AG04450 (cell line): ENCODE measurements around the gene C10orf67. TPM values are rescaled to one million over a fixed set of nuclear protein-coding genes. Genes with fewer than 3 reads are reported as not detected.

Experiments used
- CTCF ChIA-PET: fragments of 300-600, 350-600 bp; formaldehyde crosslinking; extraction: SDS; loops from one replicate; lab custom pipeline; 2022; ENCODE audit warnings: antibody characterized with exemption, inconsistent platforms; lab: Charles Lee
- POLR2A ChIA-PET: fragments of 350-600 bp; formaldehyde crosslinking; extraction: SDS; loops from one replicate; lab custom pipeline; 2021; ENCODE audit warnings: antibody characterized with exemption, inconsistent platforms; lab: Yijun Ruan, JAX
- DNase-seq: peaks from one replicate; pipeline ENCODE4 v3.0.0-alpha.2; 2011; ENCODE audit warnings: low read depth, low spot score
- H3K27ac ChIP-seq: one replicate; pipeline ENCODE4 v1.5.1; 2012; ENCODE audit warnings: low read depth, low read length, control low read depth
- H3K27me3 ChIP-seq: one replicate; pipeline ENCODE4 v1.6.0; 2012; ENCODE audit warnings: low read length; ENCODE audit not compliant: control insufficient read depth, insufficient read depth
- H3K4me3 ChIP-seq: 2 replicates; pipeline ENCODE4 v1.5.1; 2011; ENCODE audit warnings: mild to moderate bottlenecking, low read depth, low read length, control low read depth
- H3K9me3 ChIP-seq: 2 replicates; pipeline ENCODE4 v1.5.1; 2012; ENCODE audit warnings: low read length; ENCODE audit not compliant: control insufficient read depth, insufficient read depth
- polyA plus RNA-seq: library from polyadenylated mRNA; depleted of rRNA; stranded (reverse); fragments of >200 nt; gene quantifications from 2 replicates; pipeline ENCODE4 v1.2.3, GENCODE V29; 2011
- TF ChIP-seq, protein P1 (sequence below): IDR thresholded peaks from 2 replicates; pipeline ENCODE4 v1.5.1; 2011; ENCODE audit warnings: low read depth, low read length, control low read depth, inconsistent platforms

Gene C10orf67
- polyA plus RNA-seq, 1 experiment, result 0.14 TPM

DNA sequence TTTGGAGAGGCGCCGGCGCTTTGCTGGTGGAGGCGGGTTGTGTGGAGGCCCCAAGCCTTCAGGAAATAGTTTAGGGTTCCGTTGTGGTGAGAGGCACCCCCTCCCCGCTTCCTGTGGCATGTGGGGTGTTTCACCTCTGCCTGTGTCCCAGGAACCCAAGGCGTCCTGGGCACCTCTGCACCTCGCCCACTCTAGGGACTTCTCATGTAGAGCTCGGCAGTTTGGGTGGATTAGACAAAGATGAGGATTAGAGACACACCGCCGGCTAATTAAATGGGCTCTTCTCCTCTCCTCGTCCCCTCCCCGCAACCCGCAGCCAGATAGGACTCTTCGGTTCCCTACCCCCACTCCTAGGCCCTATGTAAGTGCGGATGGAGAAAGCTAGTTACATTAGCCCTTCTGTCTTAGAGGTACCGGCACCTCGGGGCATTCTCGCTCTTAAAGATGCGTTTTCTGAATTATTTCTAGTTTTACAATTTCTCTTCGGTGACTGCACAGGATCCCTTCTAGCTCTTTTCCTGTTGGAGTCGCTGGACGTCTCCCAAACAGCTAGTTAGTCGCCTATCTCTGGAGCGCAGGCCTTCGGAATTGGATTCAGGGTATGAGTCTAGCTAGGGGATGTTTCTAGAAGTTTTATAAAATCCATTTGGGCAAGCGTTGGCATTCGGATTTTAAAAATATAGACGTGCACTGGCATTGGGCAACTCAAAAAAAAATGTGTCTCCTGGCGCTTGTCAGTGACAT lies 144.7 kb downstream of the C10orf67 start:
- H3K9me3 ChIP-seq, result no peaks in the 10 kb centered on the region
- TF ChIP-seq, protein P1, sequence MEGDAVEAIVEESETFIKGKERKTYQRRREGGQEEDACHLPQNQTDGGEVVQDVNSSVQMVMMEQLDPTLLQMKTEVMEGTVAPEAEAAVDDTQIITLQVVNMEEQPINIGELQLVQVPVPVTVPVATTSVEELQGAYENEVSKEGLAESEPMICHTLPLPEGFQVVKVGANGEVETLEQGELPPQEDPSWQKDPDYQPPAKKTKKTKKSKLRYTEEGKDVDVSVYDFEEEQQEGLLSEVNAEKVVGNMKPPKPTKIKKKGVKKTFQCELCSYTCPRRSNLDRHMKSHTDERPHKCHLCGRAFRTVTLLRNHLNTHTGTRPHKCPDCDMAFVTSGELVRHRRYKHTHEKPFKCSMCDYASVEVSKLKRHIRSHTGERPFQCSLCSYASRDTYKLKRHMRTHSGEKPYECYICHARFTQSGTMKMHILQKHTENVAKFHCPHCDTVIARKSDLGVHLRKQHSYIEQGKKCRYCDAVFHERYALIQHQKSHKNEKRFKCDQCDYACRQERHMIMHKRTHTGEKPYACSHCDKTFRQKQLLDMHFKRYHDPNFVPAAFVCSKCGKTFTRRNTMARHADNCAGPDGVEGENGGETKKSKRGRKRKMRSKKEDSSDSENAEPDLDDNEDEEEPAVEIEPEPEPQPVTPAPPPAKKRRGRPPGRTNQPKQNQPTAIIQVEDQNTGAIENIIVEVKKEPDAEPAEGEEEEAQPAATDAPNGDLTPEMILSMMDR, result no peak
- H3K27ac ChIP-seq, result no peak overlapping the region
- H3K27me3 ChIP-seq, result peaks cover 42% of the 10 kb centered on the region
- H3K4me3 ChIP-seq, result no peak overlapping the region
- DNase-seq, result no peak
- ChIA-PET POLR2A (no interaction called here), CTCF (no interaction called here)

GRCh38 chr10:23198940-23199767 lies 145.4 kb downstream of the C10orf67 start:
- no peak overlapping the region for H3K4me3 ChIP-seq
- ChIA-PET CTCF (no interaction called here), POLR2A (no interaction called here)
- TF ChIP-seq, protein P1, result no peak
- no peak for DNase-seq
- H3K27me3 ChIP-seq, result peaks cover 49% of the 10 kb centered on the region
- no peaks in the 10 kb centered on the region for H3K9me3 ChIP-seq
- H3K27ac ChIP-seq, result no peak overlapping the region

DNA sequence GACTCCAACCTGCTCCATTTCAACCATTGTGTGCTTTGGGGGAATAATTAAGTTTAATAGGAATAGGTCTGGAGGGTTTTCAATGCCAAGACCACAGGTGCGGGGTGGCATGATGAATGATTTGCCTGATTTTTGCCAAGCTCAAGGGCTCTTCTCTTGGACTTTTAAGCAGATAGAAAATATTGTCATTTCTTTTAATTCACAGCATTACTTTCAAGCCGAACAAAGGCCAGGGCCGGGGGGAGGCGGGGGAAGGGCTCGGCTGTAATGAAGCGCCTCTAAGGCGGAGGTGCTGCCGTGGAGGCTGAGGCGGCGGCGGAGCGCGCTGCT lies 146.0 kb downstream of the C10orf67 start:
- TF ChIP-seq, protein P1, result no peak
- ChIA-PET CTCF (no interaction called here), POLR2A (no interaction called here)
- no peak overlapping the region for H3K4me3 ChIP-seq
- no peak overlapping the region for H3K27ac ChIP-seq
- no peak for DNase-seq
- H3K27me3 ChIP-seq, result peaks cover 51% of the 10 kb centered on the region
- no peaks in the 10 kb centered on the region for H3K9me3 ChIP-seq

GRCh38 chr10:23197416-23197861 lies 147.2 kb downstream of the C10orf67 start:
- Histone ChIP-seq H3K4me3 (no peak overlapping the region), H3K27ac (no peak overlapping the region), H3K27me3 (peaks cover 57% of the 10 kb centered on the region), H3K9me3 (no peaks in the 10 kb centered on the region)
- POLR2A ChIA-PET, result no interaction called here
- CTCF ChIA-PET, result no interaction called here
- no peak for DNase-seq
- TF ChIP-seq, protein P1, result no peak

DNA sequence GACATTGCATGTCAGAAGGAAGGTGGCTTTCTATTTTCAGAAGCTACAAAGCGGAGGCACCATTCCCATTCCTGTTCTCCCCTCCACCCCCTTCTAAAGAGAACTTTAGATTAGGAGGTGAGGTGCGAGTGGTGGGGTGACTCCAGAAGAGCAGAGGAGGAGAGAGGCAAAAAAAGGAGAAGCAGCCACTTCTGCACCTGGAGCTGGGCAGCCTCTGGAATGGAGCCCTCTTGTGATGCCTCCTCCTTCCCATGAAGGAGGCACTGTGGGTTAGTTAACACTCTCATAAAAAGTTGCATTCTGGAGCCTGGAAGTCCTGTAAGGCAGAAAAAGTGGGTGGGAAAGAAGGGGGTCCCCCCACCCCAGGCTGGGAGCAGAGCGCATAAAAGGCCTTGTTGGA lies 147.7 kb downstream of the C10orf67 start:
- H3K9me3 ChIP-seq, result no peaks in the 10 kb centered on the region
- POLR2A ChIA-PET, result no interaction called here
- no peak overlapping the region for H3K27ac ChIP-seq
- DNase-seq, result no peak
- CTCF ChIA-PET, result no interaction called here
- H3K4me3 ChIP-seq, result no peak overlapping the region
- TF ChIP-seq, protein P1, result no peak
- peaks cover 58% of the 10 kb centered on the region for H3K27me3 ChIP-seq
